GM12891 (cell line): ENCODE results near the gene CD22.

Experiments used
- POLR2A ChIP-seq: IDR thresholded peaks from 2 replicates; pipeline ENCODE4 v1.6.1; 2011; ENCODE audit warnings: low read depth, low read length, control low read depth
- POLR2AphosphoS5 ChIP-seq: IDR thresholded peaks from 2 replicates; pipeline ENCODE4 v1.6.1; 2011; ENCODE audit warnings: low read depth, low read length, control low read depth

- TF ChIP-seq POLR2A (no peak), POLR2AphosphoS5 (no peak)
Observed at GRCh38 chr19:35321291-35321690, 7.7 kb upstream of the CD22 start.
